Stimulated activated CD8-positive, alpha-beta memory T cell treated with anti-CD3 and anti-CD28 coated beads, Interleukin-12 subunit alpha, Interleukin-12 subunit beta, amount 100 ng/mL, for 4 hours (primary cell): Measurements from ENCODE around the gene AP3M1.

Source experiments
- DNase-seq: peaks from one replicate; pipeline ENCODE4 v3.0.0-alpha.2; 2020; ENCODE audit warnings: low read depth

Gene AP3M1

GRCh38 chr10:74079936-74080590 is 70.6 kb downstream of the AP3M1 start:
- no peak for DNase-seq

- DNase-seq: no peak
These were observed 71.3 kb downstream of the AP3M1 start for GRCh38 chr10:74079028-74079935.

GRCh38 chr10:74078037-74078436 is 72.6 kb downstream of the AP3M1 start:
- DNase-seq: peak; percentile 15

GRCh38 chr10:74077416-74077815 is 73.2 kb downstream of the AP3M1 start:
- no peak for DNase-seq

GRCh38 chr10:74076961-74077360 is 73.7 kb downstream of the AP3M1 start:
- no peak for DNase-seq

GRCh38 chr10:74075906-74076305 is 74.7 kb downstream of the AP3M1 start:
- no peak for DNase-seq

- no peak for DNase-seq
These were observed 78.1 kb downstream of the AP3M1 start for GRCh38 chr10:74072503-74072902.

- DNase-seq: no peak
These were observed 79.5 kb downstream of the AP3M1 start for GRCh38 chr10:74071157-74071556.
